ENCODE results near the gene ZBTB47.

- no peak for TF ChIP-seq CTCF (IDR thresholded peaks at IDR 0.05; ENCODE audit: poor library complexity)
- no peak for TF ChIP-seq EZH2 (IDR thresholded peaks at IDR 0.05; ENCODE audit: borderline replicate concordance)
- no peak for TF ChIP-seq EZH2phosphoT487 (IDR thresholded peaks at IDR 0.05; ENCODE audit: low read depth, severe bottlenecking, unreplicated experiment)
Observed at GRCh38 chr3:42662037-42662812, 8.7 kb downstream of the ZBTB47 start.

All from hepatocyte (in vitro differentiated cells).